OCI-LY1 (cell line): Measurements from ENCODE around the gene SLC37A1.

Source experiments
- H2AFZ ChIP-seq: fragments of 200-600 bp; sonication (generic), shearing (Covaris generic); 2 replicates; pipeline ENCODE4 v1.6.0; 2014; ENCODE audit warnings: antibody characterized with exemption, mild to moderate bottlenecking, low read length
- H3F3A ChIP-seq: fragments of 200-600 bp; sonication (generic), shearing (Covaris generic); 2 replicates; pipeline ENCODE4 v1.6.0; 2014; ENCODE audit warnings: mild to moderate bottlenecking, antibody characterized with exemption, low read length, moderate library complexity; ENCODE audit not compliant: insufficient read depth
- H3K27ac ChIP-seq: fragments of 200-600 bp; sonication (generic); 2 replicates; pipeline ENCODE4 v1.5.1; 2014; ENCODE audit warnings: low read length, mixed run types, mild to moderate bottlenecking, low read depth; ENCODE audit not compliant: poor library complexity, severe bottlenecking
- H3K27me3 ChIP-seq: fragments of 200-600 bp; sonication (generic); 2 replicates; pipeline ENCODE4 v1.6.0; 2014; ENCODE audit warnings: antibody characterized with exemption, mild to moderate bottlenecking, low read length, moderate library complexity; ENCODE audit not compliant: insufficient read depth
- H3K36me3 ChIP-seq: fragments of 200-600 bp; sonication (generic); 2 replicates; pipeline ENCODE4 v1.6.1; 2014; ENCODE audit warnings: mild to moderate bottlenecking, antibody characterized with exemption, low read length, moderate library complexity, mixed read lengths; ENCODE audit not compliant: insufficient read depth
- H3K4me1 ChIP-seq: fragments of 200-600 bp; sonication (generic); 2 replicates; pipeline ENCODE4 v1.5.1; 2014; ENCODE audit warnings: mild to moderate bottlenecking, low read length, moderate library complexity; ENCODE audit not compliant: insufficient read depth, severe bottlenecking
- H3K4me2 ChIP-seq: fragments of 200-600 bp; sonication (generic), shearing (Covaris generic); 2 replicates; pipeline ENCODE4 v1.6.1; 2014; ENCODE audit warnings: low read length
- H3K4me3 ChIP-seq: fragments of 200-600 bp; sonication (generic); 2 replicates; pipeline ENCODE4 v1.5.1; 2014; ENCODE audit warnings: low read length, low read depth, mild to moderate bottlenecking, mixed read lengths; ENCODE audit not compliant: poor library complexity, severe bottlenecking
- H3K79me2 ChIP-seq: fragments of 200-600 bp; shearing (Covaris generic); 2 replicates; pipeline ENCODE4 v1.6.1; 2016; ENCODE audit warnings: mixed run types, low read length, mixed read lengths; ENCODE audit not compliant: insufficient read depth
- H3K9ac ChIP-seq: fragments of 200-600 bp; sonication (generic), shearing (Covaris generic); 2 replicates; pipeline ENCODE4 v1.6.1; 2014; ENCODE audit warnings: mild to moderate bottlenecking, low read length, mixed read lengths
- H3K9me2 ChIP-seq: fragments of 200-600 bp; sonication (generic), shearing (Covaris generic); 2 replicates; pipeline ENCODE4 v1.6.1; 2014; ENCODE audit warnings: low read depth, mild to moderate bottlenecking, low read length, mixed read lengths
- H3K9me3 ChIP-seq: fragments of 200-600 bp; shearing (Covaris generic); 2 replicates; pipeline ENCODE4 v1.6.1; 2014; ENCODE audit warnings: low read length, mixed read lengths
- H4K20me1 ChIP-seq: fragments of 200-600 bp; sonication (generic), shearing (Covaris generic); 2 replicates; pipeline ENCODE4 v1.6.0; 2016; ENCODE audit warnings: mild to moderate bottlenecking, low read length; ENCODE audit not compliant: insufficient read depth
- CTCF ChIP-seq: fragments of 200-600 bp; sonication (generic), shearing (Covaris generic); IDR thresholded peaks from 2 replicates; pipeline ENCODE4 v1.5.1; 2017; ENCODE audit warnings: mild to moderate bottlenecking, antibody characterized with exemption, low read length, moderate library complexity, mixed read lengths
- EZH2 ChIP-seq: fragments of 200-600 bp; sonication (generic), shearing (Covaris generic); IDR thresholded peaks from 2 replicates; pipeline ENCODE4 v1.8.0; 2017; ENCODE audit warnings: borderline replicate concordance, mixed run types, mild to moderate bottlenecking, antibody characterized with exemption, low read length, moderate library complexity, mixed read lengths

Gene SLC37A1

GRCh38 chr21:42500736-42501135 lies 12.9 kb upstream of the SLC37A1 start:
- Histone ChIP-seq H3K27ac (no peak overlapping the region), H3K27me3 (0 out of 2 replicates have a peak, but pooled peaks cover under 1% of the 10 kb centered on the region), H3K9ac (no peak overlapping the region), H3K79me2 (no peaks in the 10 kb centered on the region), H3K4me3 (no peak overlapping the region), H3K9me3 (no peaks in the 10 kb centered on the region), H2AFZ (no peak overlapping the region), H3K9me2 (no peaks in the 10 kb centered on the region), H3K4me2 (no peak overlapping the region), H4K20me1 (no peaks in the 10 kb centered on the region), H3K36me3 (no peaks in the 10 kb centered on the region), H3K4me1 (peaks cover 36% of the 10 kb centered on the region), H3F3A (no peaks in the 10 kb centered on the region)
- TF ChIP-seq EZH2 (no peak), CTCF (no peak)

GRCh38 chr21:42503711-42504110 lies 9.9 kb upstream of the SLC37A1 start:
- H3K79me2 ChIP-seq, result no peaks in the 10 kb centered on the region
- no peaks in the 10 kb centered on the region for H3K9me3 ChIP-seq
- 0 out of 2 replicates have a peak overlapping the region, but pooled peaks have one; percentile 15 for H2AFZ ChIP-seq
- no peaks in the 10 kb centered on the region for H3F3A ChIP-seq
- peak overlapping the region; percentile 28 for H3K27ac ChIP-seq
- TF ChIP-seq EZH2 (no peak), CTCF (no peak)
- no peaks in the 10 kb centered on the region for H3K9me2 ChIP-seq
- H3K4me2 ChIP-seq, result peak overlapping the region; percentile 31; the same call in 1 of the 2 replicates
- H3K36me3 ChIP-seq, result no peaks in the 10 kb centered on the region
- no peaks in the 10 kb centered on the region for H3K27me3 ChIP-seq
- peaks cover 23% of the 10 kb centered on the region for H3K4me1 ChIP-seq
- H4K20me1 ChIP-seq, result no peaks in the 10 kb centered on the region
- H3K9ac ChIP-seq, result peak overlapping the region; percentile 10; the same call in 1 of the 2 replicates
- no peak overlapping the region for H3K4me3 ChIP-seq

GRCh38 chr21:42505090-42505726 lies 8.4 kb upstream of the SLC37A1 start:
- peaks cover 23% of the 10 kb centered on the region for H3K4me1 ChIP-seq
- no peak overlapping the region for H2AFZ ChIP-seq
- H3K9me2 ChIP-seq, result no peaks in the 10 kb centered on the region
- no peaks in the 10 kb centered on the region for H3K79me2 ChIP-seq
- H3K4me2 ChIP-seq, result no peak overlapping the region
- H3K27ac ChIP-seq, result no peak overlapping the region
- no peaks in the 10 kb centered on the region for H3F3A ChIP-seq
- H3K4me3 ChIP-seq, result no peak overlapping the region
- H4K20me1 ChIP-seq, result no peaks in the 10 kb centered on the region
- no peaks in the 10 kb centered on the region for H3K36me3 ChIP-seq
- no peak for TF ChIP-seq CTCF
- no peak for TF ChIP-seq EZH2
- no peaks in the 10 kb centered on the region for H3K27me3 ChIP-seq
- H3K9me3 ChIP-seq, result no peaks in the 10 kb centered on the region
- H3K9ac ChIP-seq, result no peak overlapping the region
